ENCODE measurements around the gene NTRK1. TPM values are rescaled to one million over a fixed set of nuclear protein-coding genes. Genes with fewer than 3 reads are reported as not detected.

The NTRK1 gene
- total and polyA plus RNA-seq, 2 donors (not counting 1 experiment from before 2014, with no cell fraction given) = not detected

- Histone ChIP-seq H3K27ac (ENCODE audit: low read length in 2 of 2) (no peak overlapping the region), H3K9ac (ENCODE audit: low read length) (no peak overlapping the region), H3K4me1 (ENCODE audit: control insufficient read depth in 2 of 2, insufficient read depth in 2 of 2, low read length in 2 of 2) (no peaks in the 10 kb centered on the region), H4K20me1 (ENCODE audit: control insufficient read depth, insufficient read depth, low read length, poor library complexity, severe bottlenecking) (no peaks in the 10 kb centered on the region), H3K27me3 (replicated peaks in 1 of 4; ENCODE audit: control extremely low read depth in 1 of 4, control insufficient read depth in 3 of 4, insufficient read depth in 4 of 4, low read length in 3 of 4) (peaks cover 0 to 25% (median 4%) of the 10 kb centered on the region in 4 experiments), H3K79me2 (ENCODE audit: control insufficient read depth, insufficient read depth, low read length) (no peaks in the 10 kb centered on the region), H3K4me3 (ENCODE audit: control extremely low read depth in 1 of 5, extremely low read depth in 1 of 5, insufficient read depth in 1 of 5, low read depth in 2 of 5, low read length in 4 of 5) (no peak overlapping the region), H2AFZ (ENCODE audit: insufficient read depth, low read depth, low read length, poor library complexity, severe bottlenecking) (no peak overlapping the region), H3K36me3 (replicated peaks in 1 of 2; ENCODE audit: control extremely low read depth in 1 of 2, control insufficient read depth in 1 of 2, extremely low read depth in 1 of 2, insufficient read depth in 2 of 2, low read length in 1 of 2) (no peaks in the 10 kb centered on the region), H3K9me3 (ENCODE audit: control extremely low read depth in 1 of 3, control insufficient read depth in 2 of 3, insufficient read depth in 1 of 3, low read length in 2 of 3) (peaks cover 0 to 3% (median 0%) of the 10 kb centered on the region in 3 donors), H3K4me2 (replicated peaks; ENCODE audit: low read depth, low read length, poor library complexity, severe bottlenecking) (no peak overlapping the region)
- H3K4me1 Mint-ChIP-seq = no peaks in the 10 kb centered on the region
- CTCF ChIA-PET = interaction anchor here (1.4 kb wide), 1 partner anchor 10 kb away, joined by 4 read pairs; no protein-coding TSS in a partner anchor
- TF ChIP-seq EZH2 (IDR thresholded peaks at IDR 0.05; ENCODE audit: borderline replicate concordance, insufficient read depth, low read depth, low read length, poor library complexity, severe bottlenecking) = no peak
- no peak for TF ChIP-seq CTCF (IDR thresholded peaks at IDR 0.05)
- no peak overlapping the region for H3K4me3 Mint-ChIP-seq
- intact Hi-C loops (cut with micrococcal nuclease) = loop anchor here (5.0 kb wide), 1 partner anchor 245 kb away; no protein-coding TSS in a partner anchor
- POLR2A ChIA-PET = no interaction called here
- WGBS (ENCODE audit: insufficient coverage) = 76% methylated on average over 2 of the region's 2 CpGs
- no peaks in the 10 kb centered on the region for H3K9me3 Mint-ChIP-seq (ENCODE audit: insufficient read depth)
- ATAC-seq (ENCODE audit: low read depth) (no peak), DNase-seq (no peak)
- H3K27me3 Mint-ChIP-seq = peaks cover 33% of the 10 kb centered on the region
- H3K27ac Mint-ChIP-seq = no peak overlapping the region
These were observed 51.6 kb downstream of the NTRK1 start for GRCh38 chr1:156912310-156912709.

DNA sequence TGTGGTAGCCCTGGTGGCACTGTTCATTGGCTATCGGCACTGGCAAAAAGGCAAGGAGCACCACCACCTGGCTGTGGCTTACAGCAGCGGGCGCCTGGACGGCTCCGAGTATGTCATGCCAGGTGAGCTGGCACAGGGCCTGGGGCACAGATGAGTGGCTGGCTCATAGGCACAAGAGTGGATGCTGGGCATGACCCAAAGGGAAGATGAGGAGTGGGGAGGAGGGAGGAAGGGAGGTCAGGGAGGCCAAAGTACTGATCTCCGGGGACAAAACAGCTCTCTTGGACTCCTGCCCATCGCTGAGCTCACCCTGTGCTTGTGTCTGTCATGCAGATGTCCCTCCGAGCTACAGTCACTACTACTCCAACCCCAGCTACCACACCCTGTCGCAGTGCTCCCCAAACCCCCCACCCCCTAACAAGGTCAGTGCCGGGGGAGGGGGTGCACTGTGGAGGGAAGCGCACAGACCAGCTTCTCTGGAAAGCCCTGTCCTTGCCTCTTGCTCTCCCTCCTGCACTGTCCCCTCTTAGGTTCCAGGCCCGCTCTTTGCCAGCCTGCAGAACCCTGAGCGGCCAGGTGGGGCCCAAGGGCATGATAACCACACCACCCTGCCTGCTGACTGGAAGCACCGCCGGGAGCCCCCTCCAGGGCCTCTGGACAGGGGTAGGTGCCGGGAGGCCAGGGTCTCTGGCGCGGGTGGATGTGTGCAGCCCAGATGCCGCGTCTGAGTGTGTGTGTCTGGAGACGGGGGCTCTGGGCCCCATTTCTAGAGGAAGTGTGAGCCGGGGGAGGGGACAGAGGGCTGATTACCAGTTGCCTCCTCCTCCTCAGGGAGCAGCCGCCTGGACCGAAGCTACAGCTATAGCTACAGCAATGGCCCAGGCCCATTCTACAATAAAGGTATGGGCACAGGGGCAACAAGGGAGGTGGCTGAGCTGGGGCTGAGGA lies 52.5 kb downstream of the NTRK1 start:
- intact Hi-C loops (cut with micrococcal nuclease) = loop anchor here (5.0 kb wide), 1 partner anchor 244 kb away; no protein-coding TSS in a partner anchor
- H3K27ac Mint-ChIP-seq = no peak overlapping the region
- no peak overlapping the region for H3K27ac ChIP-seq (ENCODE audit: low read length in 2 of 2)

More for the DNA sequence above, 52.5 kb downstream of the NTRK1 start:
- Histone ChIP-seq H3K4me2 (replicated peaks; ENCODE audit: low read depth, low read length, poor library complexity, severe bottlenecking) (no peak overlapping the region), H3K79me2 (ENCODE audit: control insufficient read depth, insufficient read depth, low read length) (no peaks in the 10 kb centered on the region), H3K9ac (ENCODE audit: low read length) (no peak overlapping the region), H3K9me3 (ENCODE audit: control extremely low read depth in 1 of 3, control insufficient read depth in 2 of 3, insufficient read depth in 1 of 3, low read length in 2 of 3) (peaks cover 0 to 5% (median 0%) of the 10 kb centered on the region in 3 donors), H3K4me1 (ENCODE audit: control insufficient read depth in 2 of 2, insufficient read depth in 2 of 2, low read length in 2 of 2) (no peaks in the 10 kb centered on the region), H2AFZ (ENCODE audit: insufficient read depth, low read depth, low read length, poor library complexity, severe bottlenecking) (no peak overlapping the region), H3K36me3 (replicated peaks in 1 of 2; ENCODE audit: control extremely low read depth in 1 of 2, control insufficient read depth in 1 of 2, extremely low read depth in 1 of 2, insufficient read depth in 2 of 2, low read length in 1 of 2) (no peaks in the 10 kb centered on the region), H3K27me3 (replicated peaks in 1 of 4; ENCODE audit: control extremely low read depth in 1 of 4, control insufficient read depth in 3 of 4, insufficient read depth in 4 of 4, low read length in 3 of 4) (peaks cover 0 to 24% (median 3%) of the 10 kb centered on the region in 4 experiments), H4K20me1 (ENCODE audit: control insufficient read depth, insufficient read depth, low read length, poor library complexity, severe bottlenecking) (no peaks in the 10 kb centered on the region), H3K4me3 (ENCODE audit: control extremely low read depth in 1 of 5, extremely low read depth in 1 of 5, insufficient read depth in 1 of 5, low read depth in 2 of 5, low read length in 4 of 5) (no peak overlapping the region)
- Mint-ChIP-seq H3K4me3 (no peak overlapping the region), H3K27me3 (peaks cover 36% of the 10 kb centered on the region), H3K9me3 (ENCODE audit: insufficient read depth) (no peaks in the 10 kb centered on the region), H3K4me1 (no peaks in the 10 kb centered on the region)
- ChIA-PET POLR2A (no interaction called here), CTCF (no interaction called here)
- TF ChIP-seq EZH2 (IDR thresholded peaks at IDR 0.05; ENCODE audit: borderline replicate concordance, insufficient read depth, low read depth, low read length, poor library complexity, severe bottlenecking) (no peak), CTCF (IDR thresholded peaks at IDR 0.05) (no peak)
- WGBS (ENCODE audit: insufficient coverage) = 74% methylated on average over 17 of the region's 24 CpGs
- DNase-seq = no peak
- ATAC-seq (ENCODE audit: low read depth) = no peak

Measured in B cell (primary cell).